ENCODE data around the gene SMC1B.
A peak's percentile ranks its signal among the peaks of the same experiment; 100 is the strongest.
"Not testable (repeated sequence)": the region's sequence is repeated elsewhere in the genome, so short reads cannot be mapped to it uniquely, and the experiment has no call there.

Gene SMC1B, protein sequence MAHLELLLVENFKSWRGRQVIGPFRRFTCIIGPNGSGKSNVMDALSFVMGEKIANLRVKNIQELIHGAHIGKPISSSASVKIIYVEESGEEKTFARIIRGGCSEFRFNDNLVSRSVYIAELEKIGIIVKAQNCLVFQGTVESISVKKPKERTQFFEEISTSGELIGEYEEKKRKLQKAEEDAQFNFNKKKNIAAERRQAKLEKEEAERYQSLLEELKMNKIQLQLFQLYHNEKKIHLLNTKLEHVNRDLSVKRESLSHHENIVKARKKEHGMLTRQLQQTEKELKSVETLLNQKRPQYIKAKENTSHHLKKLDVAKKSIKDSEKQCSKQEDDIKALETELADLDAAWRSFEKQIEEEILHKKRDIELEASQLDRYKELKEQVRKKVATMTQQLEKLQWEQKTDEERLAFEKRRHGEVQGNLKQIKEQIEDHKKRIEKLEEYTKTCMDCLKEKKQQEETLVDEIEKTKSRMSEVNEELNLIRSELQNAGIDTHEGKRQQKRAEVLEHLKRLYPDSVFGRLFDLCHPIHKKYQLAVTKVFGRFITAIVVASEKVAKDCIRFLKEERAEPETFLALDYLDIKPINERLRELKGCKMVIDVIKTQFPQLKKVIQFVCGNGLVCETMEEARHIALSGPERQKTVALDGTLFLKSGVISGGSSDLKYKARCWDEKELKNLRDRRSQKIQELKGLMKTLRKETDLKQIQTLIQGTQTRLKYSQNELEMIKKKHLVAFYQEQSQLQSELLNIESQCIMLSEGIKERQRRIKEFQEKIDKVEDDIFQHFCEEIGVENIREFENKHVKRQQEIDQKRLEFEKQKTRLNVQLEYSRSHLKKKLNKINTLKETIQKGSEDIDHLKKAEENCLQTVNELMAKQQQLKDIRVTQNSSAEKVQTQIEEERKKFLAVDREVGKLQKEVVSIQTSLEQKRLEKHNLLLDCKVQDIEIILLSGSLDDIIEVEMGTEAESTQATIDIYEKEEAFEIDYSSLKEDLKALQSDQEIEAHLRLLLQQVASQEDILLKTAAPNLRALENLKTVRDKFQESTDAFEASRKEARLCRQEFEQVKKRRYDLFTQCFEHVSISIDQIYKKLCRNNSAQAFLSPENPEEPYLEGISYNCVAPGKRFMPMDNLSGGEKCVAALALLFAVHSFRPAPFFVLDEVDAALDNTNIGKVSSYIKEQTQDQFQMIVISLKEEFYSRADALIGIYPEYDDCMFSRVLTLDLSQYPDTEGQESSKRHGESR

DNA sequence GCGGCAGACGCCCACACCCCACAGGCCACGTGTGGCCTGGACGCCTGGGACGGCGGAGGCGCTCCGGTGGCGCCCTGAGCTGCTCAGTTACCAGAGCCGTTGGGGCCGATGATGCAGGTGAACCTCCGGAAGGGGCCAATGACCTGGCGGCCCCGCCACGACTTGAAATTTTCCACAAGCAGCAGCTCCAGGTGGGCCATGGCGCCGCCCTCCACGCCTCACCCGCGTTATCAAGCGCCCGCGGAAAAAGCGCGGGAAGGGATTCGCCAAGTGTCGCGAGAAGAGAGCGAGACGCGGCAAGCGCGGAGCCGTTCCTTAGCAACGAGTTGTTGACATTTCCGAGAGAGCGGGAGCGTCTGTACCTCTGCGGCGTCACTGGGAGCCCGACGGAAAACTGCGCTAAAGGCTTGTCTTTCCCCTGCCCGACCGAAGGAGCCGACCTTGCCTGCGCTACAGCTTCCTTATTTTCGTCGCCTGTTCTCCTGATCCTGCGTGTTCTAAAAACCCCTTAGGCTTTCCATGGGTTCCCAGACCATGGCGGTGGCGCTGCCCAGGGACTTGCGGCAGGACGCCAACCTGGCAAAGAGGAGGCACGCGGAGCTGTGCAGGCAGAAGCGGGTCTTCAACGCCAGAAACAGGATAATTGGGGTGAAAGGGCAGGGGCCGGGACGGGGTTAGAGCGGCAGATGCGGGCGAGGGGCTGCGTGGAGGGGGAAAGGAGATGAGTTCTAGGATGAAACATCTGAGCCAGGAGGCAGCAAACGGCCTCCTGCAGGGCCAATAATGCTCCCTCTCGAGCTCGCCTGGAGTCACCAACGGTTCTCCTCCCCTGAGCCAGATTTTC, at the start of gene SMC1B, which contains the start of gene RIBC2:
TSS of gene SMC1B (minus strand) at position 232 of the 844 bp plus-strand sequence. CDS start at position 200, 32 bp downstream.
TSS of gene RIBC2 (plus strand) at position 326 of the 844 bp plus-strand sequence. CDS start at position 520, 194 bp downstream.
- peak; percentile 82 to 88 for DNase-seq

DNA sequence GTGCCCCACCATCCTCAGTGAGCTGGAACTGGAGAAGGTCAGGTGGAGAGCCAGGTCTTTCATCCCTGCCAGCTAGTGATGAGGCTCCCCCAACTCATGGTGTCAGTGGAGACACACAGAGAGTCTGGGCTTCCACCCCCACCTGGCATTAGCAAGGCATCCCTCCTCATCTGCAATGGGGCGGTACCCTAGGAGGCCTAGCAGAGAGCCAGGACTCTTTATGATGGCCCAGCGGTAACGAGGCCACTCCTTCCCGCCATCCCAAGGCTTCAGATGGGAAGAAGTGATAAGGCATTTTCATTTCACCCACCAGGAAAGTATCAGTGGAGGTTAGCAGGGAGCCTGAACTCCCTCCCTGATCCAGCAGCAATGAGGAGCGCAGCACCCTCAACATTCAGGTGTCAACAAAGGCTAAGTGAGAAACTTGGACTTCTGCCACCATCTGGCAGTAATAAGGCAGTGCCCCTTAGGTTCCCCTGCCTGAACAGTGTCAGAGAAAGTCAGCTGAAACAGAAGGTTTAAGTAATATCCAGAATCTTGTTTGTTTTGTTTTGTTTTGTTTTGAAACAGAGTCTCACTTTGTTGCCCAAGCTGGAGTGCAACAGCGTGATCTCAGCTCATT, 48.7 kb upstream of the SMC1B start:
- DNase-seq, result peak; percentile 33 to 49

DNA sequence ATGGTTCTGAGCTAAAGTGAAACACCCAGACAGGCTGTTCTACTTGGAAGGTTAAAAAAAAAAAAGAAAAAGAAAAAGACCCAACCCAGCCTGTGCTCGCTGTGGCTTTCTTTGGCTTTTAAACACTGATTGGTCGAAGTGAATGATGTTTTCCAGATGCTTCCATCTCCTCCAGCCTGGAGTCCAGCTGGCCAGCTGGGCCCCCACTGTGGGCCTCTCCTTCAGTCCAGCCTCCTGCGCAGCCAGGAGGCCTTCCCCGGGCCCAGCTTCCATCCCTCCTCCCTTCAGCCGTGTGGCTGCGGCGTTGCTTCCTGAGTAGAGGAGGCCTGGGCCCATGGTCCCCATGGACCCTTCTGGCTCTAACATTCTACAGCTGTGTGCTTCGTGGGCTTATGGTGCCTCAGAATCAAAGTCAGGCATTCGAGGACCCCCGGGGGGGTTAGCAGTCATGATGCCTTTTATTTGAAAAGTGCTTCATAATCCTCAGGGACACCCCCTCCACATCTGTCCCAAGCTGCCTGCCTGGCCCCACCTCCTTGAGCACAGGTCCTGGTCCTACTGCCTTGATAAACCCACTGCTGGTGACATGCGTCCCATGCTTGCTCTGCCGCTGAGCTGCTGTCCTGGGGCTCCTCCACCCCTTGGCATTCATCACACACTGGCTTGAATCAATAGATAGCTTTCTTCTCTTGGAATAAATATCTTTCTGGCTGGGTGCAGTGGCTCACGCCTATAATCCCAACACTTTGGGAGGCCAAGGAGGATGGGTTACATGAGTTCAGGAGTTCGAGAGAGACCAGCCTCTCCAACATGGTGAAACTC, 47.1 kb upstream of the SMC1B start:
- DNase-seq, result no peak

DNA sequence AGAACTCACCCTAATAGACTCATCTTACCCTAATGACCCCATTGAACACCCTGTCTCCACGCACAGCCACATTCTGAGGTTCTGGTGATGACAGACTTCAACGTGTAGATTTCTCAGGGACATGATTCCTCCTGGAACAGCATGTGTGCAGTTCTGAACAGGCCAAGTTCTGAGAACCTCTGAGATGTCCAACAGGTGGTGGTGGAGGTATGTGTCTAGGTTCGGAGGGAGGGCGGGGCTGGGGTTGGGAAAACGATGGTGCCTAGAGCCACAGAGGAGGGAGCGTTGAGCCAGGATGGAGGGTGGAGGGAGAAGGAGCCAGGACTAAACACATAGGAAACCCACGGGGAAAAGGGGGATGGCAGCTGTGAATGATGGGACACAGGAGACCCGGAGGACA, 45.8 kb upstream of the SMC1B start:
- DNase-seq, result no peak

DNA sequence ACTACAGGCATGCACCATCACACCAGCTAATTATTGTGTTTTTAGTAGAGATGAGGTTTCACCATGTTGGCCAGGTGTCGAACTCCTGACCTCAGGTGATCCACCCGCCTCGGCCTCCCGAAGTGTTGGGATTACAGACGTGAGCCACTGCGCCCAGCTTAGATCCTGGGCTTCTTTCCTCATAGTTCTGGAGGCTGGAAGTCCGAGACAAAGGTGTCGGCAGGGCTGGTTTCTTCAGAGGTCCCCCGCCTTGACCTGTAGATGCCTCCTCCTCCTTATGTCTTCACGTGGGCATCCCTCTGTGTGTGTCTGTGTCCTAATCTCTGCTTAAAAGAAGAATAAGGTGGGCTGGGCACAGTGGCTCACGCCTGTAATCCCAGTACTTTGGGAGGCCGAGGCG, 45.1 kb upstream of the SMC1B start:
- no peak for DNase-seq

DNA sequence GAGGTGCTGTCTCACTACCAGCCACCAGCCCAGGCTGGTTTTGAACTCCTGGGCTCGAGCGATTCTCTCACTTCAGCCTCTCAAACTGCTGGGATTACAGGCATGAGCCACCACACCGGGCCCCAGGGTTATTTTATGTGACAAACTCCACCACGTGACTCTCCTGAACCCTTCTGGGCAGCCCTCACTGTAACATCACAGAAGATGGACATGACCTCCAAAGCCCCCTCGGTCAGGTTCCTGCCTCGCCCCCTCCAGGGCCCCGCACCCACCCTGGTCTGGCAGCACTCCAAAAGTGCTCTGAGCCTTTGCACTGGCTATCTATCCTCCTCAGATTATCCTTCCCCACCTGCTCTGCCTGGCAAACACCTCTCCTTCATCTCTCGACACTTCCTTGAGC, 43.4 kb upstream of the SMC1B start:
- DNase-seq, result no peak

DNA sequence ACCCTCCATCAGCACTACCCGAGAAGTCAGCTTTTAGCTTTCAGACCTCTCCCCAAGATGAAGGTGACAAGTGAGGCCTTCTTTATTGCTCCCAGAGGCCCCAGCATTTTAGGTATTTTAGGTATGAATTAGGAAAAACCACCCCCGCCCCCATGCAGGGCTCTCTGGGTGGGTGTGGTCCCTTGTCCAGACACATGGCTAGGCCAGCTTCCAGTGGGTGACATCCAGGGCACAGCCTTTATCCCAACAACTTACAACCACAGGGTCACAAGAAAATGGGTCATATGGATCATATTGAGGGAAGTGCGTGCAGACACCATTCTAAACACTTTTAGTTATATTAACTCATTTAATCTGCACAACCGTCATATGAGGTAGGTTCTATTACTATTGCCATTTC, 42.2 kb upstream of the SMC1B start:
- DNase-seq, result no peak

DNA sequence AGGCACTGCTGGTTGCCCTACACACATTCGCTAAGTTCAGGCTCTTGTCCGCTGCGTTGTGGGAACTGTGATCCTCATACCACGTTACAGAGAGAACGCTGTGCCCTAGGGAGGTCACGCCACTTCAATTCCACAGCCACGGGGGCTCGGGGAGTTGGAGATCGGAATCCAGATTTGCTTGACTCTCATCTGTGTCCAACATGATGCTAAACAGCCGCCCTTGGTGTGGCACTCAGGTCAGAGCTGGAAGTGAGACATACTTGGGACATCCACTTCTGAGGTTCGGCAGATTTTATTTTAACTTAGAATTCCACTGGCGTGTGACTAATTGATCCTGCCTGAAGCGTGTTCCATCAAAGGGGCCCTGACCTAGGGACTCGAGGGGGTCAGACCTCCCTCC, 41.8 kb upstream of the SMC1B start:
- DNase-seq, result no peak

DNA sequence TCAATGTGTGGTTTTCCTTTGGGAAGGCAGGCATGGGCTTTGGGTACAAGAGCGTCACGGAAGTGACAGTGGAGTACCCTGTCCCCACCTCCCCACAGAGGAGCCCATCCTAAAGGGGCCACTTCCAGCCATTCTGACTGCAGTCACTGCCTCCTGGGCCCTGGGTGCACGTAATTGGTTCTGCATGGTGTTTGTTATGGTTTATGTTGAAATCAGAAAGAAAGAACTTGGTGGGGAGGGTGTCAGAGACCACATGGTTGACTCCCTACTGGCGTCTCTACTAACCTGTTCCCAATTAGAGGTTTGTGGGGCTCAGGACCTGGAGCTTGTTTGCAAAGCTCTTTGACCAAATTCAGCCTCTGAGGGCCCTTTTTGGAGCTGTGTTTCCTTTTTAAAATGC, 40.9 kb upstream of the SMC1B start:
- DNase-seq, result no peak

DNA sequence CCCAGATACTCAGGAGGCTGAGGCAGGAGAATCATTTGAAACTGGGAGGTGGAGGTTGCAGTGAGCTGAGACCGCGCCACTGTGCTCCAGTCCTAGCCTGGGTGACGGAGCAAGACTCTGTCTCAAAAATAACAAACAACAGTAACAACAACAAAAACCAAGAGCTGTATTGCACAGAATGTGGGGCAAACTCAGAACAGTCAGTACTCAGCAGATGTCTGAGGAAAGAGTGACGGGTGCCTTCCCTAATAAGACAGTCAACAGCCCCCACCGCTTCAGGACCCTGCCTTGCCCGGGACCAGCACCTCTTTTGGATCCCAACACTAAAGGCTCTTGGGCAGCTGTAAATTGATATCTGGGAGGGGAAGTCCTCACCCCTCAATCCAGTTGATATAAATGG, 40.4 kb upstream of the SMC1B start:
- DNase-seq, result no peak

DNA sequence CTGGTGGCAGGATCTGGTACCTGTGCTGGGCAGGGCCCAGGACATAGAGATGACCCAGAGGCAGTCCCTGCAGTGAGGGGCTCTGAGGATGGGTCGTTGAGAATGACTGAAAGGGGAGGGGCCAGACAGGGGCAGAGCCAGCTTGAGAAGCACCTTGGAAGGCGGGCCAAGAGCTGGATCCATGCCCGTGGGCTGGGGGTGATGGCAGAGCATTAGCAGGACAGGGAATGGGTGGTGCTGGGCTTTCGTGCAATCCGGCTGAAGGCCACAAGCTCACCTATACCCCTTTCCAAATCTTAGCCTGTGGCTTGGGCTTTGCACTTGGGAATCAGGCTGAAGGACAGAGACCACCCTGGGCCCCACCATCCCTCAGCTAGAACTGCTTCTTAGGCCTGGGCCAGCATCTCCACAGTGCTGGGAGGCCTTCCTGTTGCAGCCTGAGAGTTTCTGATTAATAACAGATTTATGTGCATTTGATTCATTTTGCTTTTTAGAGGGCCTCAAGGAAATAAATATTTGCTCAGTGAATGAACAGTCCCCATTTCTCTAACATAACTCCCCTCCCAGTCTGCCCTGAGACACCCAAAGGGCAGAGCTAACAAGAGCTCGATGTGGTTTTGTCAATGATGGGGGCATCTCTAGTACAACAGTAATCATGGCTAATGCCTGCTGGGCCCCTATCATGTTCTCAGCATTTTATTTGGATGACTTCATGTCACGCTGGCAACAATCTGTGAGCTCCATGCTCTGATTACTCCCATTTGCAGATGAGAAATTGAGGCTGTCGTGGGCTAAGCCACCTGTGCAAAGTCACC, 39.4 kb upstream of the SMC1B start:
- DNase-seq, result no peak

DNA sequence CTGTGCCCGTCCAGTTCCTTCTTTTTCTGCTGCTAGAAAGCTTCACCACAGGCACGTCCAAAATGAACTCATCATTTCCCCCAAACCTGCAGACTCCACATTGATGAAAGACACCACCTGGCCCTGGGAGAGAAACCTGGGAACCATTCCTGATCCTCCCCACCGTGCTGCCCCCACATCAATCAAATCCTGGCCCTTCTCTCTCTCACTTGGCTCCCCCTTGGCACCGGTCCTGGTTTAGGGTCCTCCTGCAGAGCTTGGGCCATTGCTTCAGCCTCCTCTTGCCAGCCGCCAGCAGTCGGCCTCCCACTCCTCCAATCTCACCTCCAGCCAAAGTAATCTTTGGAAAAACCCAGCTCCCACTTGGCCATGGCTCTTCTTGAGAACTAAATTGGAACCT, 38.6 kb upstream of the SMC1B start:
- no peak for DNase-seq

DNA sequence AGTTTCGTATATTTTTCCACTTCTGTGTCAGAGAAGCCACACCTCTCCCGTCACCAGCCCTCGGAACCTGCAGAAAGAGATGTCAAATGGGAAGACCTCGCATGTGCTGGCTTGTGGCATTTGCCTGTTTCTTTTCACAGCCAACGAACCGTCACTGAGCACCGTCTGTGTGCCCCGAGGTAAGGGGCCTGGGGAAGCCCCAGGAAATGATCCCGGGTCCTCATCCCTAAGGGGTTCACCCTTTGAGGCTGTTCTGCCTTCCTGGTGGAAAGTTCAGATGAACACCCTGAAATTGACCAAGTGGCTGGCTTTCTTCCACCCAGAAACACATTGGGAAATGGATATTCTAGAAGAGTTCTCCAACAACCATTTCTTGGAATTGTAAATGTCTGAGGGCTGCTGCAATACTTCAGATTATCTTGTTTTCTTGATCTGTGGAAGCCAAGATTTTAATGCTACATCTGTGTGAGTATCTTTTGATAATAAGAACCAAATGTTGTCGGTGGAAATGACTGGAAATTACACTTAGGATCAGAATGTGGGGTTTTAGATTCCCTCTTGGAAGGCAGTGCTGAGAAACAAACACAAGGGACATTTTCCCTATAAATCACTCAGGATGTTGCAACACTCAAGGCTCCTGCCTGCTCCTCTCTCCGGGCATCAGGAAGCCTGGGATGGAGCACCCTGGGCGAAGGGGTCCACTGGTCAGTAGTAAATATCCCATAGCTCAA, 37.7 kb upstream of the SMC1B start:
- no peak for DNase-seq

DNA sequence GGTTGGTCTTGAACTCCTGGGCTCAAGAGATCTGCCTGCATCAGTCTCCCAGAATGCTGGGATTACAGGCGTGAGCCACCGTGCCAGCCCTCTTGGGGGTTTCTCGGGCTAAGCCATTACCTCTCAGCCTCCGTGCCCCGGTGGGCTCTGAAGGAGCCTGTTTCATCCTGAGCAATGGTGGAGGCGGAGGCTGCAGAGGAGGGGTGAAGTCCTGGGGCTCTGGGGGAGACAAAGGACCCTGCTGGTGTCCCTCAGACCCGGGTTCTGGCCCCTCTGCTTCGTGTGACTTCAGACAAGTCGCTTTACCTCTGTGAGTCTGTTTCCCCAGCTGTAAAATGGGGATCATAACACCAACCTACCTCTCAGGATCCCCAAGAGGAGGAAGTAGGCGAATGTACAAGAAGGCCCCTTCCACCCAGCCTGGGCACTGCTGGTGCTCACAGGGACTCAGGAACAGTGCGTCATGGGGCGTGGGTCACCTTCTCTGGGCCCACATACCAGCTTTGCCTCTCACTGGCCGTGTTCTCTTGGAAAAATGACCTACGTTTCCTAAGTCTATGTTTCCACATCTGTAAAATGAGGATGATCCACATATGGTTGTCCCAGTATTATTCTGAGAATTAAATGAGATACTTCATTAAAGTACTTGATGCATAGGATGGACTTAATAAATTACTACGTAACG, 36.8 kb upstream of the SMC1B start:
- no peak for DNase-seq

DNA sequence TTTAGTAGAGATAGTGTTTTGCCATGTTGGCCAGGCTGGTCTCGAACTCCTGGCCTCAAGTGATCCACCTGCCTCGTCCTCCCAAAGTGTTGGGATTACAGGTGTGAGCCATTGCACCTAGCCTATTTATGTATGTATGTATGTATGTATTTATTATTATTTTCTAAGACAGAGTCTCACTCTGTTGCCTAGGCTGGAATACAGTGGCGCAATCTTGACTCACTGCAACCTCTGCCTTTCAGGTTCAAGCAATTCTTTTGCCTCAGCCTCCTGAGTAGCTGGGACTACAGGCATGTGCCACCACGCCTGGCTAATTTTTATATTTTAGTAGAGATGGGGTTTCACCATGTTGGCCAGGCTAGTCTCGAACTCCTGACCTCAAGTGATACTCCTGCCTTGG, 36.0 kb upstream of the SMC1B start:
- DNase-seq, result not testable (repeated sequence)

DNA sequence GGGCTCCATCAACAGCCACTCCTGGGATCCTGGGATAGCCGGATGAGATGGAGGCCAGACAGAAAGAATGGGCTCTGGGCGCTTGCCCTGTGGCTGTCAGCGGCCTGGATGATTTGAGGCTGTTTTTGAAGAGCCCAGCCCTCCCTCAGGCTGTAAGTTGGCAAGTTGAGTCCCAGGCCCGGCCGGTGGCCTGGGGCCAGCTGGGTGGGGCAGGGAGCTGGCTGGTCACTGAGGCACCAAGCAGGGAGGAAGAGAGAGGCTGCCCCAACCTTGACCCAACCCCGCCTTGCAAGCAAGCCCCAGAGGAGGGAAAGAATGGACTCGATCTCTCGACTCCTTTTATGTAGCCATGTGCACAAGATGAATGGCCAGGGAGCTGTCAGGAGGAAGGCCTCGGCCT, 35.0 kb upstream of the SMC1B start:
- DNase-seq, result no peak

DNA sequence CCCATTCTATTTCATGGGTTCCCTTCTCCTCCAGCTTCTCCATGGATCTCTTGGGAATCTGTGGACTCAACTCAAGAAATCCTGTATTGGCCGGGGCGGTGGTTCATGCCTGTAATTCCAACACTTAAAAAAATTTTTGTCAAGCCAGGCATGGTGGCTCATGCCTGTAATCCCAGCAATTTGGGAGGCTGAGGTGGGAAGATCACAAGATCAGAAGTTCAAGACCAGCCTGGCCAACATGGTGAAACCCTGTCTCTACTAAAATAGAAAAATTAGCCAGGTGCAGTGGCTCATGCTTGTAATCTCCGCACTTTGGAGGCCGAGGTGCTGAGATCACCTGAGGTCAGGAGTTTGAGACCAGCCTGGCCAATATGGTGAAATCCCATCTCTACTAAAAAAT, 34.2 kb upstream of the SMC1B start:
- DNase-seq, result not testable (repeated sequence)

DNA sequence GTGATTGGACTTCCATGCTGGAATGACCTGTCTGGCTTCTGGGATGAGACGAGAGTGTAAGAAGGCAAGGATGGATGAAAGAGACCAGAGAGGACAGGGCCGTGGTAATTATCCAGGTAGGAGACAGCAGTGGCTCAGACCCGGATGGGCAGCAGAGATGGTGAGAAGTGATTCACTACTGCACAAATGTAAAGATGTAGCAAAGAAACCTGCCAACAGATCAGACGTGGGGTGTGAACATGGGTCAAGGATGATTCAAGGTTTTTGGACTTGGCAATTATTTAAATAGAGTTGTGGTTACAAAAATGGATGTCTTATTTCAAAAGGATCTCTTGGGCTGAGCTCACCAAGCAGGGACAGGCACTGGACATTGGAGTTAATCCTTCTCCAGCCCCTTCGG, 32.8 kb upstream of the SMC1B start:
- DNase-seq, result no peak
